ENCODE measurements around the gene XPO6. TPM values are rescaled to one million over a fixed set of nuclear protein-coding genes. Genes with fewer than 3 reads are reported as not detected.

Gene XPO6
- total RNA-seq, 1 experiment from 2014 or later, result 124 TPM

DNA sequence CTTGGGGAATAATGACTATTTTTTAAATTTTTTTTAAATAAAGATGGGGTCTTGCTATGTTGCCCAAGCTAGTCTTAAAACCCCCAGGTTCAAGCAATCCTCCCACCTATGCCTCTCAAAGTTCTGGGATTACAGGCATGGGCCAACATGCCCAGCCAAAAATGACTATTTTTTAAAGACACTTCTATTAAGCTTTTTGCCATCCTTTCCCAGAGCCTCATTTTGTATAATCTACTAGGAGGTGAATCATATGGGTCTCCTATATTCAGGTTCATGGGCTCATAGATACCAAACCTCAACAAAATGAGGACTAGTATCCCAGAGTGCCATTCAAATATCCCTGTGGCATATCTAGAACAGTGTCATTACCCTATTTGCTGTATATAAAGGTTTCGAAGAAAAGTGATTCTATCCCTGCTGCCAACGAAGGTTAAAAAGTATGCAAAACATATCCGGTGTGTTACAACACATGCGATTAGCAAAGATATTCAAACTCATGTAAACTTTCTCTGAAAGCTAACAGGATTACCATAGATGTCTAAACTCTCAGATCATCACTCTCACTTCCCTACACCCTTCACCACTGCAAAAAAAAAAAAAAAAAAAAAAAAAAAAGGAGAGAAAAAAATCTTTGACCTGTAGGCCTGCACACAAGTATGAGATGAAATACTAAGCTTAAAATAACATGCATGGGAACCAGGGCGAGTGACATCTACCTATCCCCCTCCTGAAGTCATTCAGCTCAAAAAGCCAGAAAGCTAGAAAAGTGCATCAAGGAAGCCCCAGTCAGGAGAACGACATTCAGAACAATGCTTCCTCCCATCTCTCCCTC, 23.5 kb downstream of the XPO6 start:
- peaks cover 25 to 29% of the 10 kb centered on the region in 2 experiments for H3K4me1 Mint-ChIP-seq
- Histone ChIP-seq H3K4me1 (ENCODE audit: insufficient read depth, low read length) (peaks cover 4% of the 10 kb centered on the region), H2AK5ac (ENCODE audit: insufficient read length, low read length) (no peak overlapping the region), H3K9me3 (ENCODE audit: control insufficient read depth, low read depth, low read length) (no peaks in the 10 kb centered on the region), H4K8ac (replicated peaks; ENCODE audit: insufficient read length, low read depth, low read length) (no peak overlapping the region), H4K91ac (ENCODE audit: insufficient read length, low read depth, low read length) (no peak overlapping the region), H3T11ph (ENCODE audit: low read length) (no peak overlapping the region), H3K18ac (ENCODE audit: insufficient read length, low read depth, low read length) (no peak overlapping the region), H3K4ac (ENCODE audit: low read depth, low read length) (no peak overlapping the region), H4K5ac (ENCODE audit: insufficient read length, low read depth, low read length) (no peak overlapping the region), H3K4me2 (ENCODE audit: insufficient read depth, insufficient read length, low read length) (no peak overlapping the region), H3K9ac (ENCODE audit: extremely low read depth, insufficient read length, low read length) (no peak overlapping the region), H2BK120ac (ENCODE audit: low read depth, low read length, poor library complexity, severe bottlenecking) (no peak overlapping the region), H2BK15ac (ENCODE audit: low read depth, low read length) (no peak overlapping the region), H3K56ac (ENCODE audit: insufficient read length, low read depth, low read length) (no peak overlapping the region), H4K20me1 (ENCODE audit: control insufficient read depth, insufficient read depth, insufficient read length) (no peaks in the 10 kb centered on the region), H3K27me3 (ENCODE audit: insufficient read depth, low read length) (no peaks in the 10 kb centered on the region), H3K79me2 (ENCODE audit: insufficient read depth, low read length) (peaks cover 33% of the 10 kb centered on the region; the same call in 1 of the 2 replicates), H3K79me1 (ENCODE audit: insufficient read depth, low read depth, low read length, poor library complexity, severe bottlenecking) (peaks cover 2% of the 10 kb centered on the region), H3K27ac (ENCODE audit: insufficient read length, low read depth, low read length) (no peak overlapping the region), H3K23ac (ENCODE audit: insufficient read length, low read depth, low read length) (no peak overlapping the region), H2AFZ (ENCODE audit: low read length) (no peak overlapping the region), H2BK20ac (ENCODE audit: low read depth, low read length, poor library complexity, severe bottlenecking) (no peak overlapping the region), H2BK5ac (ENCODE audit: insufficient read length, low read length) (no peak overlapping the region), H3K14ac (ENCODE audit: insufficient read depth, low read length) (no peak overlapping the region), H2BK12ac (ENCODE audit: insufficient read length, low read depth, low read length) (no peak overlapping the region), H3K23me2 (ENCODE audit: insufficient read length, low read depth, low read length, poor library complexity, severe bottlenecking) (no peaks in the 10 kb centered on the region)
- WGBS (ENCODE audit: extremely low coverage, insufficient read length, low lambda C conversion rate), result no CpG with 5 or more reads among the region's 6 CpGs
- TF ChIP-seq, protein P1, sequence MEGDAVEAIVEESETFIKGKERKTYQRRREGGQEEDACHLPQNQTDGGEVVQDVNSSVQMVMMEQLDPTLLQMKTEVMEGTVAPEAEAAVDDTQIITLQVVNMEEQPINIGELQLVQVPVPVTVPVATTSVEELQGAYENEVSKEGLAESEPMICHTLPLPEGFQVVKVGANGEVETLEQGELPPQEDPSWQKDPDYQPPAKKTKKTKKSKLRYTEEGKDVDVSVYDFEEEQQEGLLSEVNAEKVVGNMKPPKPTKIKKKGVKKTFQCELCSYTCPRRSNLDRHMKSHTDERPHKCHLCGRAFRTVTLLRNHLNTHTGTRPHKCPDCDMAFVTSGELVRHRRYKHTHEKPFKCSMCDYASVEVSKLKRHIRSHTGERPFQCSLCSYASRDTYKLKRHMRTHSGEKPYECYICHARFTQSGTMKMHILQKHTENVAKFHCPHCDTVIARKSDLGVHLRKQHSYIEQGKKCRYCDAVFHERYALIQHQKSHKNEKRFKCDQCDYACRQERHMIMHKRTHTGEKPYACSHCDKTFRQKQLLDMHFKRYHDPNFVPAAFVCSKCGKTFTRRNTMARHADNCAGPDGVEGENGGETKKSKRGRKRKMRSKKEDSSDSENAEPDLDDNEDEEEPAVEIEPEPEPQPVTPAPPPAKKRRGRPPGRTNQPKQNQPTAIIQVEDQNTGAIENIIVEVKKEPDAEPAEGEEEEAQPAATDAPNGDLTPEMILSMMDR (conservative IDR thresholded peaks at IDR 0.05), result no peak
- H3K27ac Mint-ChIP-seq, result peak overlapping the region in 2 of 3 experiments; percentile 5 to 59; a peak in 2 of 7 replicates
- peaks cover 6 to 10% (median 9%) of the 10 kb centered on the region in 3 experiments for H3K36me3 Mint-ChIP-seq (ENCODE audit: insufficient read depth in 1 of 3, low read depth in 3 of 3)
- H3K27me3 Mint-ChIP-seq (ENCODE audit: low read depth), result no peaks in the 10 kb centered on the region
- H3K4me3 Mint-ChIP-seq, result no peak overlapping the region
- H3K9me3 Mint-ChIP-seq, result peaks cover 0 to 5% of the 10 kb centered on the region in 2 experiments; a peak in 3 of 5 replicates
- no peak for DNase-seq

Data from H9 (cell line).